IMR-90 (cell line): Measurements from ENCODE around the gene ANKRD65. TPM values are rescaled to one million over a fixed set of nuclear protein-coding genes. Genes with fewer than 3 reads are reported as not detected.
A peak's percentile ranks its signal among the peaks of the same experiment; 100 is the strongest.

Experiments
- RFX5 ChIP-seq: IDR thresholded peaks from 2 replicates; pipeline ENCODE4 v1.8.0; 2012; ENCODE audit warnings: low read depth, mild to moderate bottlenecking, low read length, moderate library complexity
- polyA plus RNA-seq, 3 experiments: library from polyadenylated mRNA; depleted of rRNA; stranded (reverse); fragments of >200 nt; gene quantifications; 2 replicates each; pipeline ENCODE4 v1.2.3, GENCODE V29; 2012; ENCODE audit warnings: low replicate concordance in 1 of 3
- total RNA-seq: library from RNA; depleted of rRNA; stranded (reverse); fragments of >200 nt; gene quantifications from 2 replicates; pipeline ENCODE4 v1.2.3, GENCODE V29; 2012
- TF ChIP-seq, protein P1 (sequence below): conservative IDR thresholded peaks from 2 replicates; pipeline ENCODE4 v1.5.1; 2012; ENCODE audit warnings: mild to moderate bottlenecking, low read depth, low read length, improper control_type of control experiment

ANKRD65 gene
- total and polyA plus RNA-seq, 2 of the 4 experiments (the other 2 are of a cell fraction), result 0.09 TPM; not detected in 1

- TF ChIP-seq, protein P1, sequence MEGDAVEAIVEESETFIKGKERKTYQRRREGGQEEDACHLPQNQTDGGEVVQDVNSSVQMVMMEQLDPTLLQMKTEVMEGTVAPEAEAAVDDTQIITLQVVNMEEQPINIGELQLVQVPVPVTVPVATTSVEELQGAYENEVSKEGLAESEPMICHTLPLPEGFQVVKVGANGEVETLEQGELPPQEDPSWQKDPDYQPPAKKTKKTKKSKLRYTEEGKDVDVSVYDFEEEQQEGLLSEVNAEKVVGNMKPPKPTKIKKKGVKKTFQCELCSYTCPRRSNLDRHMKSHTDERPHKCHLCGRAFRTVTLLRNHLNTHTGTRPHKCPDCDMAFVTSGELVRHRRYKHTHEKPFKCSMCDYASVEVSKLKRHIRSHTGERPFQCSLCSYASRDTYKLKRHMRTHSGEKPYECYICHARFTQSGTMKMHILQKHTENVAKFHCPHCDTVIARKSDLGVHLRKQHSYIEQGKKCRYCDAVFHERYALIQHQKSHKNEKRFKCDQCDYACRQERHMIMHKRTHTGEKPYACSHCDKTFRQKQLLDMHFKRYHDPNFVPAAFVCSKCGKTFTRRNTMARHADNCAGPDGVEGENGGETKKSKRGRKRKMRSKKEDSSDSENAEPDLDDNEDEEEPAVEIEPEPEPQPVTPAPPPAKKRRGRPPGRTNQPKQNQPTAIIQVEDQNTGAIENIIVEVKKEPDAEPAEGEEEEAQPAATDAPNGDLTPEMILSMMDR, result peak; percentile 55
- TF ChIP-seq RFX5, result no peak
Measured at GRCh38 chr1:1399187-1399871, 21.7 kb downstream of the ANKRD65 start, which contains the start of gene CCNL2 (continued).
